ENCODE measurements around the gene RCVRN. TPM values are rescaled to one million over a fixed set of nuclear protein-coding genes. Genes with fewer than 3 reads are reported as not detected.

The RCVRN gene
- total RNA-seq, 2 donors from 2014 or later = 0.24 to 0.37 TPM

DNA sequence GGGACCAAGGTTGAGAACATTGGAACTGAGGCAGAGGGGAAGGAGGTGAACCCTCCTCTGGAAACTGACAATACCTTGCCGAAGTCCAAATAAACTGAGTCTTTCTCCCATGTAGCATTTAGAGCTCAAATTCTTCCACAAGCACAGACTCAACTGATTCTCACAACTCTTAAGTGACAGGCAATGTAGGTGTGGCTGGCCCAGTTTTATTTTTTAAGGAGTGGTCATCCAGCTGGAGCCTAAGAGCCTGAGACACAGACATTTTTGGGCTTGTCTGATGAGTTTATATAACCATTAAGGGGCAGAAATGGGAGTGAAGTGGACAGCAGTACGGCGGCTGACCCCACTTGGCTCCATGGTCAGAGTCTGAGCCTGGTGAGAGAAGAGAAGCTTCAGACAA, 10.8 kb downstream of the RCVRN start:
- TF ChIP-seq, protein P1, sequence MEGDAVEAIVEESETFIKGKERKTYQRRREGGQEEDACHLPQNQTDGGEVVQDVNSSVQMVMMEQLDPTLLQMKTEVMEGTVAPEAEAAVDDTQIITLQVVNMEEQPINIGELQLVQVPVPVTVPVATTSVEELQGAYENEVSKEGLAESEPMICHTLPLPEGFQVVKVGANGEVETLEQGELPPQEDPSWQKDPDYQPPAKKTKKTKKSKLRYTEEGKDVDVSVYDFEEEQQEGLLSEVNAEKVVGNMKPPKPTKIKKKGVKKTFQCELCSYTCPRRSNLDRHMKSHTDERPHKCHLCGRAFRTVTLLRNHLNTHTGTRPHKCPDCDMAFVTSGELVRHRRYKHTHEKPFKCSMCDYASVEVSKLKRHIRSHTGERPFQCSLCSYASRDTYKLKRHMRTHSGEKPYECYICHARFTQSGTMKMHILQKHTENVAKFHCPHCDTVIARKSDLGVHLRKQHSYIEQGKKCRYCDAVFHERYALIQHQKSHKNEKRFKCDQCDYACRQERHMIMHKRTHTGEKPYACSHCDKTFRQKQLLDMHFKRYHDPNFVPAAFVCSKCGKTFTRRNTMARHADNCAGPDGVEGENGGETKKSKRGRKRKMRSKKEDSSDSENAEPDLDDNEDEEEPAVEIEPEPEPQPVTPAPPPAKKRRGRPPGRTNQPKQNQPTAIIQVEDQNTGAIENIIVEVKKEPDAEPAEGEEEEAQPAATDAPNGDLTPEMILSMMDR (IDR thresholded peaks at IDR 0.05) = no peak
- DNase-seq (ENCODE audit: low spot score) = no peak
- no peaks in the 10 kb centered on the region for H3K9me3 ChIP-seq
- H3K4me3 ChIP-seq = no peak overlapping the region
- H3K36me3 ChIP-seq = no peaks in the 10 kb centered on the region
- peaks cover 0 to 7% of the 10 kb centered on the region in 2 donors for H3K4me1 ChIP-seq
- H3K27me3 ChIP-seq = no peaks in the 10 kb centered on the region
- no peak overlapping the region for H3K27ac ChIP-seq

DNA sequence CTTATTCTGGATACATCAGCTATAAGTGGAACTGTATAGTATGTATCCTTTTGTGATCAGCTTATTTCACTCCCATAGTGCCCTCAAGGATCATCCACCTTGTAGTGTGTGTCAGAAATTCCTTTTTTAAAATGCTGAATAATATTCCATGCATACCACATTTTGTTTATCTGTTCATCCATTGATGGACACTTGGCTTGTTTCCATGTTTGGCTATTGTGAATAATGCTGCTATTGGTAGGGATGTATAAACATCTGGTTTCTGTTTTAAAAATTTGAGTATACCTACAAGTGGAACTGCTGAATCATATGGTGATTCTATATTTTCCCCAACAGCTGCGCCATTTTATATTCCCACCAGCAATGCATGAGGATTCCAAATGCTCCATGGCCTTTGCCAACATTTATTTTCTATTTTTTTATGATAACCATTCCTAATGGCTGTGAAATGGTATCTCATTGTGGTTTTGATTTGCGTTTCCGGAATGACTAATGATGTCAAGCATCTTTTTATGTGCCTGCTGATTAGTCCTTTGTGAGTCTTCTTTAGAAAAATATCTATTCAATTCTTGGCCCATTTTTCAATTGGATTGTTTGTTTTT, 11.6 kb downstream of the RCVRN start:
- H3K36me3 ChIP-seq = no peaks in the 10 kb centered on the region
- H3K27me3 ChIP-seq = no peaks in the 10 kb centered on the region
- H3K27ac ChIP-seq = no peak overlapping the region
- TF ChIP-seq, protein P1 (IDR thresholded peaks at IDR 0.05) = no peak
- no peak for DNase-seq (ENCODE audit: low spot score)
- H3K4me3 ChIP-seq = no peak overlapping the region
- H3K4me1 ChIP-seq = peaks cover 0 to 7% of the 10 kb centered on the region in 2 donors
- H3K9me3 ChIP-seq = no peaks in the 10 kb centered on the region

DNA sequence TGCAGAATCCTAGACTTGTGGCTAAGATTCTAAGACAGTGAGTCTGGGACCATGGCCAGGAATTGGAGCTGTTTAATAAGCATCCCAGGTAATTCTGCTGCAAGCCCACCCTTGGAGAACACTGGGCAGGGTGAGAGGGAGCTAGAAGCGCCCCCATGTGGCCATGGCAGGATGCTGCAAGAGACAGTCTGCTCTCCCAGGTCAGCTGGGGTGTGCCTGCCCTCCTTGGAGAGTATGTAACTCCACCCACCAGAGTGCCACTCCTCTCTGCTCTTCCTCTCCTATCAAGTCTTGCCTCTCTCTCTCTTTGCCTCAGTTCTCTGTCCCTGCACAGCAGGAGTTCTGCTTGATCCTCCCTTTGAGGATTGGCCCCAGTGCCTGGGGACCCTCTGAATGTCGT, 14.9 kb downstream of the RCVRN start:
- H3K4me1 ChIP-seq = peaks cover 0 to 7% of the 10 kb centered on the region in 2 donors
- no peaks in the 10 kb centered on the region for H3K27me3 ChIP-seq
- no peak for DNase-seq (ENCODE audit: low spot score)
- H3K9me3 ChIP-seq = no peaks in the 10 kb centered on the region
- no peak overlapping the region for H3K27ac ChIP-seq
- no peaks in the 10 kb centered on the region for H3K36me3 ChIP-seq
- TF ChIP-seq, protein P1 (IDR thresholded peaks at IDR 0.05) = peak; percentile 41 to 69
- no peak overlapping the region for H3K4me3 ChIP-seq

DNA sequence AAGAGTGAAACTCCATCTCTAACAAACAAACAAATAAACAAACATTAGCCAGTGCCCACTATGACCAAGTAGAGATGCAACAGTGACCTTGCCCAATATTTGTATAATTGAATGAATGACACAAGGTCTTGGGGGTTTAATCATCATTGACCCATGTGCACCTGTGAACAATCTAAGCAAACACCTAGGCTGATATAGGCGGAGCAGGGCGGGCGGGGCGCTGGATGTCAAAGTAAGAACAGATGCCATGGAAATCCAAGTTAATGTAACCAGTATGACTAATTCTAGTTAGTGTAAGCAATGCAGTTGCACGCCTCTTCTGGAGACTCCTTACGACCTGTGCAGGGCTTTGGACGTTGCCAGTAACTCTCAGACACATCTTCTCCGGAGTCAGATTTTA, 17.6 kb downstream of the RCVRN start:
- Histone ChIP-seq H3K36me3 (no peaks in the 10 kb centered on the region), H3K27me3 (no peaks in the 10 kb centered on the region), H3K4me1 (peaks cover 0 to 7% of the 10 kb centered on the region in 2 donors), H3K4me3 (no peak overlapping the region), H3K9me3 (peaks cover 0 to 15% of the 10 kb centered on the region in 2 donors), H3K27ac (no peak overlapping the region)
- no peak for DNase-seq (ENCODE audit: low spot score)
- TF ChIP-seq, protein P1 (IDR thresholded peaks at IDR 0.05) = no peak

DNA sequence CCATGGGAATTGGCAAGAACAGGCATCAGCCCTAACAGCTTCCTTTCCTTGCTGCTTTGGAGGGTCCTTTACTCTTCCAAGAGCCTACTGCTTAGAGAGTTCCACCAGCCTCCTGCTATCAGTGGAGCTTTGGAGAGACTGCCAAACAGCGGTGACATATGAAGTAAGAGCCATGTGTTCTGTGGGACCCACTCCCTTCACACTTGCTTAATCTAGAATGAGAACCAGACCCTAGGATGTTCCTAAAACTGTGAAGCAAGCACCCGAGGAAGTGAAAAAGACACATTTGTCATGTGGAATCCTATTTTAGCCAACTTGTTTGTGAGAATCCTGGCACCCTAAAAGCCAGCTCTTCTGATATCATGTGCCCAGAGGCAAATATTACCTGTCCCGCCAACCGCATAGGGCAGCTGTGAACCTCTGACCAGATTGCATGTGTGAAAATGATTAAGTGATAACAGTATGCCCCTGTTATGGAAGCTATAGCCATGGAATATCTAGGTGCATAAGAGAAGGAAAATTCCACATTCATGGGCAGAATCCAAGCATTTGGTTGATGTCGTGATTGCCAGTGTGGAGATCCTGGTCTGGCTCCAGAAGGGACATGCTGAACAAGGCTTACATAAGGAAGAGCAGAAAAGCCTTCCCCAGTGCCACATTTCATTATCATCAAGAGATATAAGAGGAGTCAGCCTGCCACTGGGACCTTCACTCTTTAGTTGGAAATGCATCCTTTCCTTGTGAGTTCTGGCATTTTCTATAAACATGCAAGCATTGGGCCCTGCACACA, 18.7 kb downstream of the RCVRN start:
- Histone ChIP-seq H3K27ac (no peak overlapping the region), H3K4me3 (no peak overlapping the region)

More for the DNA sequence above, 18.7 kb downstream of the RCVRN start:
- Histone ChIP-seq H3K9me3 (peaks cover 0 to 22% of the 10 kb centered on the region in 2 donors), H3K4me1 (peaks cover 0 to 7% of the 10 kb centered on the region in 2 donors), H3K27me3 (no peaks in the 10 kb centered on the region), H3K36me3 (no peaks in the 10 kb centered on the region)
- DNase-seq (ENCODE audit: low spot score) = no peak
- TF ChIP-seq, protein P1 (IDR thresholded peaks at IDR 0.05) = no peak

All from right atrium auricular region (tissue), 2 donors.